HepG2 (cell line): Measurements from ENCODE around the gene IGFLR1. TPM values are rescaled to one million over a fixed set of nuclear protein-coding genes. Genes with fewer than 3 reads are reported as not detected.

Experiments used
- ARNT2 ChIP-seq: sonication (generic); formaldehyde crosslinking; IDR thresholded peaks from 2 replicates; pipeline ENCODE4 v1.8.0; 2022; ENCODE audit warnings: mild to moderate bottlenecking, low read depth, missing genetic modification reagents, moderate library complexity
- GATAD2A ChIP-seq: IDR thresholded peaks from 2 replicates; pipeline ENCODE4 v1.6.1; 2016
- LCORL ChIP-seq, 2 experiments: fragments of 450-650 bp in 1 of 2; sonication (generic) in 1 of 2; formaldehyde crosslinking in 1 of 2; IDR thresholded peaks; 2 replicates each; pipeline versions ENCODE4 v1.5.0 to v1.6.1; 2017 to 2020; ENCODE audit warnings: antibody characterized with exemption in 1 of 2, missing genetic modification reagents in 1 of 2
- MIER3 ChIP-seq: IDR thresholded peaks from 2 replicates; pipeline ENCODE4 v1.6.1; 2016; ENCODE audit warnings: missing compliant biosample characterization, borderline replicate concordance
- MTA1 ChIP-seq: sonication (generic); formaldehyde crosslinking; IDR thresholded peaks from 2 replicates; pipeline ENCODE4 v1.4.0; 2020; ENCODE audit warnings: missing genetic modification reagents, mild to moderate bottlenecking, borderline replicate concordance
- NFKB2 ChIP-seq: sonication (generic); formaldehyde crosslinking; IDR thresholded peaks from 2 replicates; pipeline ENCODE4 v1.4.0; 2020; ENCODE audit warnings: missing genetic modification reagents, borderline replicate concordance
- SOX6 ChIP-seq, 2 experiments: fragments of 450-650 bp in 1 of 2; sonication (generic) in 1 of 2; formaldehyde crosslinking in 1 of 2; IDR thresholded peaks; 2 replicates each; pipeline versions ENCODE4 v1.4.0 to v1.6.1; 2017 to 2020; ENCODE audit warnings: antibody characterized with exemption in 1 of 2, mild to moderate bottlenecking in 1 of 2, missing genetic modification reagents in 1 of 2
- ZNF251 ChIP-seq: sonication (generic); formaldehyde crosslinking; IDR thresholded peaks from 2 replicates; pipeline ENCODE4 v1.9.0; 2021; ENCODE audit warnings: mild to moderate bottlenecking, missing genetic modification reagents
- ZNF451 ChIP-seq: sonication (generic); formaldehyde crosslinking; IDR thresholded peaks from 2 replicates; pipeline ENCODE4 v1.5.0; 2020; ENCODE audit warnings: mild to moderate bottlenecking, missing genetic modification reagents
- ZNF747 ChIP-seq: sonication (generic); formaldehyde crosslinking; IDR thresholded peaks from 2 replicates; pipeline ENCODE4 v1.8.1; 2023; ENCODE audit warnings: missing genetic modification reagents, mild to moderate bottlenecking, borderline replicate concordance
- polyA plus RNA-seq, 8 experiments: library from polyadenylated mRNA; depleted of rRNA in 3 of 8; stranded (reverse) in 7 of 8; unstranded in 1 of 8; fragments of >200 nt; fragmentation: Illumina TruSeq in 4 of 8; extraction: Trizol in 4 of 8; gene quantifications; 2 replicates each; pipeline versions ENCODE4 v1.2.1 to v1.2.3, GENCODE V29; 2011 to 2016; ENCODE audit warnings: low read depth in 4 of 8, missing spikeins in 1 of 8, mixed read lengths in 1 of 8; ENCODE audit not compliant: insufficient read depth in 1 of 8
- total RNA-seq, 5 experiments: library from RNA; depleted of rRNA; stranded (reverse); fragments of >200 nt; fragmentation: Illumina TruSeq; extraction: Trizol; gene quantifications; 2 replicates each; pipeline ENCODE4 v1.2.3, GENCODE V29; 2016; ENCODE audit warnings: low read depth in 1 of 5
- TF ChIP-seq, protein P1 (sequence below): sonication (generic); formaldehyde crosslinking; IDR thresholded peaks from 2 replicates; pipeline ENCODE4 v1.4.0; 2020; ENCODE audit warnings: missing genetic modification reagents, borderline replicate concordance
- TF ChIP-seq, protein P2 (sequence below): sonication (generic); formaldehyde crosslinking; IDR thresholded peaks from 2 replicates; pipeline ENCODE4 v1.4.0; 2020; ENCODE audit warnings: mild to moderate bottlenecking, missing genetic modification reagents
- TF ChIP-seq, protein P3 (sequence below): sonication (generic); formaldehyde crosslinking; IDR thresholded peaks from 2 replicates; pipeline ENCODE4 v1.5.1; 2020; ENCODE audit warnings: mild to moderate bottlenecking, missing genetic modification reagents, moderate library complexity
- TF ChIP-seq, protein P4 (sequence below): sonication (generic); formaldehyde crosslinking; IDR thresholded peaks from 2 replicates; pipeline ENCODE4 v1.4.0; 2020; ENCODE audit warnings: missing genetic modification reagents
- TF ChIP-seq, protein P5 (sequence below): sonication (generic); formaldehyde crosslinking; IDR thresholded peaks from 2 replicates; pipeline ENCODE4 v1.4.0; 2020; ENCODE audit warnings: missing genetic modification reagents
- TF ChIP-seq, protein P6 (sequence below): IDR thresholded peaks from 2 replicates; pipeline ENCODE4 v1.6.1; 2012; ENCODE audit warnings: inconsistent platforms

Gene IGFLR1
- total and polyA plus RNA-seq, 2 of the 13 experiments (the other 11 are each of a cell fraction or from before 2014, with no cell fraction given), result 5.4 to 8.9 TPM

DNA sequence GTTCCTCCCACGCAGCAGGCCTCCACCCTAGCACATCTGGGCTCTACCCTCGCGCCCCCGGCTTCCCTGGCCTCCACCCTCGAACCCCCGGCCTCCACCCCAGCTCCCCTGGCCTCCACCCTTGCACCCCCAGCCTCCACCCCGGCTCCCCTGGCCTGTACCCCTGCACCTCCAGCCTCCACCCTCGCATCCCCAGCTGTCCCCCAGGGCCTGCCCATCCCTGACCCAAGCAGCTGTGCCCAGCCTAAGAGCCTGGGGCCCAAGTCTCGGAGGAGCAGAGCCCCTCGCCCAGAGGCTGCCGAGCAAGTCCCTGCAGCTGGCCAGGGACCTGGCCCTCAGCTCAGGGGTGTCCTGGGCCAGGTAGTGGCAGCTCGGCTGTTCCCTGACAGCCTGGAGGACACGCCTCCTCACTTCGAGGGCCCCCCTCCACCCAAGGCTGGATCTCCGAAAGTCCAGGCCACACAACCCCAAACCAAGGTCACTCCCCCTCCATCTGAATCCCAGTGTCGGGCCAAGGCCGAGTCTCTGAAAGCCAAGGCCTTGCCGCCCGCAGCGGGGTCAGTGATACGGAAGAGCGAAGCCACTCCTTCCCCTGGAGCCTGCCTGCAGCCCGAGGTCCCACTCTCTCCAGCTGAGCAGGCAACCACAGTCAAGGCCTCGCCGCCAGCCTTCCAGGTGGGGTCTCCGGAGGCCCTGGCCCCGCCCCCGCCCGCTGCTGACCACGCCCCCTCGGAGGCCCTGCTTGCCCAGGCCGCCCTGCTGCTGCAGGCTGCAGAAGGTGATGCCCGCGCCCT, 25.2 kb upstream of the IGFLR1 start (continued):
- TF ChIP-seq, protein P1, sequence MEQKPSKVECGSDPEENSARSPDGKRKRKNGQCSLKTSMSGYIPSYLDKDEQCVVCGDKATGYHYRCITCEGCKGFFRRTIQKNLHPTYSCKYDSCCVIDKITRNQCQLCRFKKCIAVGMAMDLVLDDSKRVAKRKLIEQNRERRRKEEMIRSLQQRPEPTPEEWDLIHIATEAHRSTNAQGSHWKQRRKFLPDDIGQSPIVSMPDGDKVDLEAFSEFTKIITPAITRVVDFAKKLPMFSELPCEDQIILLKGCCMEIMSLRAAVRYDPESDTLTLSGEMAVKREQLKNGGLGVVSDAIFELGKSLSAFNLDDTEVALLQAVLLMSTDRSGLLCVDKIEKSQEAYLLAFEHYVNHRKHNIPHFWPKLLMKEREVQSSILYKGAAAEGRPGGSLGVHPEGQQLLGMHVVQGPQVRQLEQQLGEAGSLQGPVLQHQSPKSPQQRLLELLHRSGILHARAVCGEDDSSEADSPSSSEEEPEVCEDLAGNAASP (CRISPR knock-in tag), result peak; percentile 61; the same call in 1 of the 2 replicates
- TF ChIP-seq ARNT2 (CRISPR knock-in tag) (no peak), MIER3 (CRISPR knock-in tag) (0 out of 2 replicates have a peak, but pooled peaks have one; percentile 39), ZNF451 (no peak), SOX6 (IDR thresholded peaks at IDR 0.05) (no peak), SOX6 (CRISPR knock-in tag; IDR thresholded peaks at IDR 0.05) (peak; percentile 47; the same call in 1 of the 2 replicates), GATAD2A (CRISPR knock-in tag) (0 out of 2 replicates have a peak, but pooled peaks have one; percentile 37), ZNF251 (CRISPR knock-in tag) (no peak), NFKB2 (no peak; the same call in 1 of the 2 replicates), ZNF747 (CRISPR knock-in tag) (no peak), LCORL (IDR thresholded peaks at IDR 0.05) (no peak), LCORL (CRISPR knock-in tag; IDR thresholded peaks at IDR 0.05) (0 out of 2 replicates have a peak, but pooled peaks have one; percentile 37), MTA1 (CRISPR knock-in tag) (0 out of 2 replicates have a peak, but pooled peaks have one; percentile 32)
- TF ChIP-seq, protein P2, sequence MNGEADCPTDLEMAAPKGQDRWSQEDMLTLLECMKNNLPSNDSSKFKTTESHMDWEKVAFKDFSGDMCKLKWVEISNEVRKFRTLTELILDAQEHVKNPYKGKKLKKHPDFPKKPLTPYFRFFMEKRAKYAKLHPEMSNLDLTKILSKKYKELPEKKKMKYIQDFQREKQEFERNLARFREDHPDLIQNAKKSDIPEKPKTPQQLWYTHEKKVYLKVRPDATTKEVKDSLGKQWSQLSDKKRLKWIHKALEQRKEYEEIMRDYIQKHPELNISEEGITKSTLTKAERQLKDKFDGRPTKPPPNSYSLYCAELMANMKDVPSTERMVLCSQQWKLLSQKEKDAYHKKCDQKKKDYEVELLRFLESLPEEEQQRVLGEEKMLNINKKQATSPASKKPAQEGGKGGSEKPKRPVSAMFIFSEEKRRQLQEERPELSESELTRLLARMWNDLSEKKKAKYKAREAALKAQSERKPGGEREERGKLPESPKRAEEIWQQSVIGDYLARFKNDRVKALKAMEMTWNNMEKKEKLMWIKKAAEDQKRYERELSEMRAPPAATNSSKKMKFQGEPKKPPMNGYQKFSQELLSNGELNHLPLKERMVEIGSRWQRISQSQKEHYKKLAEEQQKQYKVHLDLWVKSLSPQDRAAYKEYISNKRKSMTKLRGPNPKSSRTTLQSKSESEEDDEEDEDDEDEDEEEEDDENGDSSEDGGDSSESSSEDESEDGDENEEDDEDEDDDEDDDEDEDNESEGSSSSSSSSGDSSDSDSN, result peak; percentile 62
- TF ChIP-seq, protein P3, sequence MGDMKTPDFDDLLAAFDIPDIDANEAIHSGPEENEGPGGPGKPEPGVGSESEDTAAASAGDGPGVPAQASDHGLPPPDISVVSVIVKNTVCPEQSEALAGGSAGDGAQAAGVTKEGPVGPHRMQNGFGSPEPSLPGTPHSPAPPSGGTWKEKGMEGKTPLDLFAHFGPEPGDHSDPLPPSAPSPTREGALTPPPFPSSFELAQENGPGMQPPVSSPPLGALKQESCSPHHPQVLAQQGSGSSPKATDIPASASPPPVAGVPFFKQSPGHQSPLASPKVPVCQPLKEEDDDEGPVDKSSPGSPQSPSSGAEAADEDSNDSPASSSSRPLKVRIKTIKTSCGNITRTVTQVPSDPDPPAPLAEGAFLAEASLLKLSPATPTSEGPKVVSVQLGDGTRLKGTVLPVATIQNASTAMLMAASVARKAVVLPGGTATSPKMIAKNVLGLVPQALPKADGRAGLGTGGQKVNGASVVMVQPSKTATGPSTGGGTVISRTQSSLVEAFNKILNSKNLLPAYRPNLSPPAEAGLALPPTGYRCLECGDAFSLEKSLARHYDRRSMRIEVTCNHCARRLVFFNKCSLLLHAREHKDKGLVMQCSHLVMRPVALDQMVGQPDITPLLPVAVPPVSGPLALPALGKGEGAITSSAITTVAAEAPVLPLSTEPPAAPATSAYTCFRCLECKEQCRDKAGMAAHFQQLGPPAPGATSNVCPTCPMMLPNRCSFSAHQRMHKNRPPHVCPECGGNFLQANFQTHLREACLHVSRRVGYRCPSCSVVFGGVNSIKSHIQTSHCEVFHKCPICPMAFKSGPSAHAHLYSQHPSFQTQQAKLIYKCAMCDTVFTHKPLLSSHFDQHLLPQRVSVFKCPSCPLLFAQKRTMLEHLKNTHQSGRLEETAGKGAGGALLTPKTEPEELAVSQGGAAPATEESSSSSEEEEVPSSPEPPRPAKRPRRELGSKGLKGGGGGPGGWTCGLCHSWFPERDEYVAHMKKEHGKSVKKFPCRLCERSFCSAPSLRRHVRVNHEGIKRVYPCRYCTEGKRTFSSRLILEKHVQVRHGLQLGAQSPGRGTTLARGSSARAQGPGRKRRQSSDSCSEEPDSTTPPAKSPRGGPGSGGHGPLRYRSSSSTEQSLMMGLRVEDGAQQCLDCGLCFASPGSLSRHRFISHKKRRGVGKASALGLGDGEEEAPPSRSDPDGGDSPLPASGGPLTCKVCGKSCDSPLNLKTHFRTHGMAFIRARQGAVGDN (CRISPR knock-in tag), result peak; percentile 73
- TF ChIP-seq, protein P4, sequence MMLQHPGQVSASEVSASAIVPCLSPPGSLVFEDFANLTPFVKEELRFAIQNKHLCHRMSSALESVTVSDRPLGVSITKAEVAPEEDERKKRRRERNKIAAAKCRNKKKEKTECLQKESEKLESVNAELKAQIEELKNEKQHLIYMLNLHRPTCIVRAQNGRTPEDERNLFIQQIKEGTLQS (CRISPR knock-in tag), result no peak
- TF ChIP-seq, protein P5, sequence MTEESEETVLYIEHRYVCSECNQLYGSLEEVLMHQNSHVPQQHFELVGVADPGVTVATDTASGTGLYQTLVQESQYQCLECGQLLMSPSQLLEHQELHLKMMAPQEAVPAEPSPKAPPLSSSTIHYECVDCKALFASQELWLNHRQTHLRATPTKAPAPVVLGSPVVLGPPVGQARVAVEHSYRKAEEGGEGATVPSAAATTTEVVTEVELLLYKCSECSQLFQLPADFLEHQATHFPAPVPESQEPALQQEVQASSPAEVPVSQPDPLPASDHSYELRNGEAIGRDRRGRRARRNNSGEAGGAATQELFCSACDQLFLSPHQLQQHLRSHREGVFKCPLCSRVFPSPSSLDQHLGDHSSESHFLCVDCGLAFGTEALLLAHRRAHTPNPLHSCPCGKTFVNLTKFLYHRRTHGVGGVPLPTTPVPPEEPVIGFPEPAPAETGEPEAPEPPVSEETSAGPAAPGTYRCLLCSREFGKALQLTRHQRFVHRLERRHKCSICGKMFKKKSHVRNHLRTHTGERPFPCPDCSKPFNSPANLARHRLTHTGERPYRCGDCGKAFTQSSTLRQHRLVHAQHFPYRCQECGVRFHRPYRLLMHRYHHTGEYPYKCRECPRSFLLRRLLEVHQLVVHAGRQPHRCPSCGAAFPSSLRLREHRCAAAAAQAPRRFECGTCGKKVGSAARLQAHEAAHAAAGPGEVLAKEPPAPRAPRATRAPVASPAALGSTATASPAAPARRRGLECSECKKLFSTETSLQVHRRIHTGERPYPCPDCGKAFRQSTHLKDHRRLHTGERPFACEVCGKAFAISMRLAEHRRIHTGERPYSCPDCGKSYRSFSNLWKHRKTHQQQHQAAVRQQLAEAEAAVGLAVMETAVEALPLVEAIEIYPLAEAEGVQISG (CRISPR knock-in tag), result 0 out of 2 replicates have a peak, but pooled peaks have one; percentile 16
- TF ChIP-seq, protein P6, sequence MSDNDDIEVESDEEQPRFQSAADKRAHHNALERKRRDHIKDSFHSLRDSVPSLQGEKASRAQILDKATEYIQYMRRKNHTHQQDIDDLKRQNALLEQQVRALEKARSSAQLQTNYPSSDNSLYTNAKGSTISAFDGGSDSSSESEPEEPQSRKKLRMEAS, result 0 out of 2 replicates have a peak, but pooled peaks have one; percentile 12
